HG03378 (cell line): Measurements from ENCODE around the gene TRIM49.
"Not testable (repeated sequence)": the region's sequence is repeated elsewhere in the genome, so short reads cannot be mapped to it uniquely, and the experiment has no call there.

Experiments used
- ATAC-seq: cut with Tn5 transposase; IDR thresholded peaks from one replicate; pipeline ENCODE4 v1.9.1; 2021; ENCODE audit warnings: mild to moderate bottlenecking, moderate library complexity; ENCODE audit not compliant: unreplicated experiment

The TRIM49 gene

GRCh38 chr11:89808475-89808874 lies at the start of gene TRIM49:
Gene TRIM49 (minus strand): TSS chr11:89808575. CDS start chr11:89804469, 4,106 bp downstream.
- not testable (repeated sequence) for ATAC-seq

DNA sequence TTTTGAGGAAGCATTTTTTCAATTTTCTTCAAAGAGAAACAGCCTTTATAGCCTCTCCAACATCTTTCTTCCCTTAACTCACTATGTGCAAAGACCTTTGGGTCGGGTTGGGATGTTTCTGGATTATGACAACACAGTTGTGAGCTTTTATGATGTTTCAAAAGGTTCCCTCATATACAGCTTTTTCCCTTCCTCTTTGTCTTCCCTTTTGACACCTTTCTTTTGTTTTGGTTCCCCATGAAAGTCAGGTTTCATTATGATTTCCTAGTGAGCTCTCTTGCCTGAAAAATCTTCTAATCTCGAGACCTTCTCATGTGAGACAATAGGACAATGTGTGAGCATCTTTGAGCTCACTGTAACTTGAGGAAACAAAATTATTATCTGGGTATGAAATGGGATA lies 18.3 kb upstream of the TRIM49 start:
- not testable (repeated sequence) for ATAC-seq

GRCh38 chr11:89820008-89820407 lies 11.6 kb upstream of the TRIM49 start:
- not testable (repeated sequence) for ATAC-seq

DNA sequence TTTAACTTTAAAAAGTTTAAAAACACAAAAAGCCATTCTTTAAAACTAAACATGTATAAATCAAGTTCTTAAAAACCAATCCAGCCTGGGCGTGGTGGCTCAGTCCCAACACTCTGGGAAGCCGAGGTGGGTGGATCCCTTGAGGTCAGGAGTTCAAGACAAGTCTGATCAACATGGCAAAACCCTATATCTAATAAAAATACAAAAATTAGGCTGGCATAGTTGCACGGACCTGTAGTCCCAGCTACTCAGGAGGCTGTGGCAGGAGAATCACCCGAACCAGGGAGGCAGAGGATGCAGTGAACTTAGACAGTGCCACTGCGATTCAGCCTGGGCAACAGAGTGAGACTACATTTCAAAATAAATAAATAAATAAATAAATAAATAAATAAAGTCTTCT lies 5.2 kb upstream of the TRIM49 start:
- not testable (repeated sequence) for ATAC-seq

GRCh38 chr11:89787506-89788063 lies 20.8 kb downstream of the TRIM49 start:
- not testable (repeated sequence) for ATAC-seq

GRCh38 chr11:89785726-89786125 lies 22.6 kb downstream of the TRIM49 start:
- not testable (repeated sequence) for ATAC-seq

DNA sequence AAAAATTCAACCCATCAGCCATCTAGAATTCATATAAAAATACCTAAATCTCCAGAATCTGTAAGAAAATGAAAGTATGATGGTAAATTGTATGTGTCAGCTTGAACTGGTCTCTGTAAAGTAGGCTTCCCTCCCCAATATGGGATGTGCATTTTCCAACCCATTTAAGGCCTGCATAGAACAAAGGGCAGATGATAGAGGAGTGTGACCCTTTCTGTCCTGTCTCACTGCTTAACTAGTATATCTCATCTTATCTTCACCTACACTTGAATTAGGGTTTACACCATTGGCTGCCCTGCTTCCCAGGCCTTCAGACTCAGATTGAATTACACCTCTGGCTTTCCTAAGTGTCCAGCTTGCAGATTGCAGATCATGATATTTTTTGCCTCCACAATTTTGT lies 57.6 kb downstream of the TRIM49 start:
- not testable (repeated sequence) for ATAC-seq
